ENCODE data around the gene TNFAIP8. TPM values are rescaled to one million over a fixed set of nuclear protein-coding genes. Genes with fewer than 3 reads are reported as not detected.

The TNFAIP8 gene
- total RNA-seq, 1 experiment from 2014 or later: 24.1 TPM

DNA sequence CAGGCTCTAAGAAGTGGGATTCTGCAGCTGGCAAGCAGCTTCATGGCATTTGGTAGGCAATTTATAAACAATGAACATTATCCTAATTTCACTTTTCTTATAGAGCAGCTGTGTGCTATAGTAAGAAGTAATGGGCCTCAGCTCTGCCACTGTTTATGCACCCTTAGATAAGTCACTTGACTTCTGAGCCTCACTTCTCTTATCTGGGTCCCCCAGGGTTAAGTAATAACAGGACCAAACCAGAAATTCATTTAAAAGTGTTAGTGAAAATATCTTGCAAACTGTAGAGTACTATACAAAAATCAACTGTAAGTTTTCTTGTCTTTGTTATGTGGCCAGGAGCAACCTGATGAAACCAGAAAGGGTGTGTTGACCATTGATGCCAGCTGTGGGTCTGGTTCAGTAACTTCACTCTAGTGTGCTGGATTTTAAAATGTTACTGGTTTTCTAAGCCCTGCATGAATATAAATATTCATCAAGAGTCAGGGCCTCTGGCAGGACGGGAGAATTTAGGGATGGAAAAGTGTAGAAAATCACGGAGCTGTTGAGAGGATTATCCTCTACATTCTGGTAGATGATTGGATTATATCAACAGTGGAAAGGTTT lies 24.2 kb downstream of the TNFAIP8 start:
- Mint-ChIP-seq H3K4me3 (no peak overlapping the region), H3K4me1 (peaks cover 31% of the 10 kb centered on the region), H3K36me3 (no peaks in the 10 kb centered on the region), H3K27ac (no peak overlapping the region; the same call in 1 of the 2 replicates), H3K9me3 (no peaks in the 10 kb centered on the region), H3K27me3 (ENCODE audit: low read depth) (no peaks in the 10 kb centered on the region)
- CTCF ChIA-PET: interaction anchor here (0.9 to 3.3 kb wide), 2 partner anchors 32 to 392 kb away, joined by 3 to 11 read pairs; partner anchors contain the start of gene DTWD2
- ATAC-seq: no peak
- no peak for DNase-seq (ENCODE audit: low spot score)
- POLR2A ChIA-PET: no interaction called here
- TF ChIP-seq NFATC4 (CRISPR knock-in tag; IDR thresholded peaks at IDR 0.05) (no peak), JUN (CRISPR knock-in tag; IDR thresholded peaks at IDR 0.05) (no peak), IRF2 (CRISPR knock-in tag; IDR thresholded peaks at IDR 0.05; ENCODE audit: borderline replicate concordance, low read depth) (no peak), FOXK1 (CRISPR knock-in tag; IDR thresholded peaks at IDR 0.05) (no peak), PRRX2 (CRISPR knock-in tag; IDR thresholded peaks at IDR 0.05) (no peak)
- TF ChIP-seq, protein P1, sequence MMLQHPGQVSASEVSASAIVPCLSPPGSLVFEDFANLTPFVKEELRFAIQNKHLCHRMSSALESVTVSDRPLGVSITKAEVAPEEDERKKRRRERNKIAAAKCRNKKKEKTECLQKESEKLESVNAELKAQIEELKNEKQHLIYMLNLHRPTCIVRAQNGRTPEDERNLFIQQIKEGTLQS (CRISPR knock-in tag; conservative IDR thresholded peaks at IDR 0.05): no peak
- TF ChIP-seq, protein P2, sequence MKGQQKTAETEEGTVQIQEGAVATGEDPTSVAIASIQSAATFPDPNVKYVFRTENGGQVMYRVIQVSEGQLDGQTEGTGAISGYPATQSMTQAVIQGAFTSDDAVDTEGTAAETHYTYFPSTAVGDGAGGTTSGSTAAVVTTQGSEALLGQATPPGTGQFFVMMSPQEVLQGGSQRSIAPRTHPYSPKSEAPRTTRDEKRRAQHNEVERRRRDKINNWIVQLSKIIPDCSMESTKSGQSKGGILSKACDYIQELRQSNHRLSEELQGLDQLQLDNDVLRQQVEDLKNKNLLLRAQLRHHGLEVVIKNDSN (CRISPR knock-in tag; IDR thresholded peaks at IDR 0.05): no peak
- TF ChIP-seq, protein P3, sequence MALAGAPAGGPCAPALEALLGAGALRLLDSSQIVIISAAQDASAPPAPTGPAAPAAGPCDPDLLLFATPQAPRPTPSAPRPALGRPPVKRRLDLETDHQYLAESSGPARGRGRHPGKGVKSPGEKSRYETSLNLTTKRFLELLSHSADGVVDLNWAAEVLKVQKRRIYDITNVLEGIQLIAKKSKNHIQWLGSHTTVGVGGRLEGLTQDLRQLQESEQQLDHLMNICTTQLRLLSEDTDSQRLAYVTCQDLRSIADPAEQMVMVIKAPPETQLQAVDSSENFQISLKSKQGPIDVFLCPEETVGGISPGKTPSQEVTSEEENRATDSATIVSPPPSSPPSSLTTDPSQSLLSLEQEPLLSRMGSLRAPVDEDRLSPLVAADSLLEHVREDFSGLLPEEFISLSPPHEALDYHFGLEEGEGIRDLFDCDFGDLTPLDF (CRISPR knock-in tag; IDR thresholded peaks at IDR 0.05): no peak

DNA sequence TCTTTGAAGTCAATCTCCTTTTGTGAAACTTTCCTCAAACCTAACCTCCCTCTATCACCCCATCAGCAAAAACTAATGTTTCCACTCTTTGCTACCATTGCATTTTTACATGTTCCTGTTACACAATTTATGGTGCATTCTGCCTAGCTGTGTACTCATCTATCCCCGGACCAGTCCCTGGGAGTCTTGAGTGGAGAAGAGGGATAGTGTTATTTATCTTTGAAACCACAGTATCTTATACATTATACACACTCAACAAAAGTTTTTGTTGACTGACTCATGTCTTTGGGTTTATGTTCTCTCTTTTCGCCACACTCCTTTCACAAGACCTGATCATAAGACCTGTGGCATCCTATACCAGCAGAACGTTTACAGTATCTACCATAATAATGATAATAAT lies 26.4 kb downstream of the TNFAIP8 start:
- Mint-ChIP-seq H3K36me3 (no peaks in the 10 kb centered on the region), H3K4me1 (peaks cover 49% of the 10 kb centered on the region), H3K27me3 (ENCODE audit: low read depth) (no peaks in the 10 kb centered on the region), H3K27ac (no peak overlapping the region), H3K4me3 (no peak overlapping the region), H3K9me3 (no peaks in the 10 kb centered on the region)
- DNase-seq (ENCODE audit: low spot score) (no peak), ATAC-seq (no peak)
- POLR2A ChIA-PET: no interaction called here
- CTCF ChIA-PET: no interaction called here
- TF ChIP-seq, protein P2 (CRISPR knock-in tag; IDR thresholded peaks at IDR 0.05): no peak
- TF ChIP-seq RORB (CRISPR knock-in tag; IDR thresholded peaks at IDR 0.05) (no peak), SMAD3 (CRISPR knock-in tag; IDR thresholded peaks at IDR 0.05; ENCODE audit: borderline replicate concordance) (no peak), ZNF317 (CRISPR knock-in tag; IDR thresholded peaks at IDR 0.05; ENCODE audit: borderline replicate concordance, low read depth) (no peak), ATF1 (CRISPR knock-in tag; IDR thresholded peaks at IDR 0.05) (no peak)
- TF ChIP-seq, protein P4, sequence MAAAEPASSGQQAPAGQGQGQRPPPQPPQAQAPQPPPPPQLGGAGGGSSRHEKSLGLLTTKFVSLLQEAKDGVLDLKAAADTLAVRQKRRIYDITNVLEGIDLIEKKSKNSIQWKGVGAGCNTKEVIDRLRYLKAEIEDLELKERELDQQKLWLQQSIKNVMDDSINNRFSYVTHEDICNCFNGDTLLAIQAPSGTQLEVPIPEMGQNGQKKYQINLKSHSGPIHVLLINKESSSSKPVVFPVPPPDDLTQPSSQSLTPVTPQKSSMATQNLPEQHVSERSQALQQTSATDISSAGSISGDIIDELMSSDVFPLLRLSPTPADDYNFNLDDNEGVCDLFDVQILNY (CRISPR knock-in tag; IDR thresholded peaks at IDR 0.05): no peak
- TF ChIP-seq, protein P5, sequence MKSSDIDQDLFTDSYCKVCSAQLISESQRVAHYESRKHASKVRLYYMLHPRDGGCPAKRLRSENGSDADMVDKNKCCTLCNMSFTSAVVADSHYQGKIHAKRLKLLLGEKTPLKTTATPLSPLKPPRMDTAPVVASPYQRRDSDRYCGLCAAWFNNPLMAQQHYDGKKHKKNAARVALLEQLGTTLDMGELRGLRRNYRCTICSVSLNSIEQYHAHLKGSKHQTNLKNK (CRISPR knock-in tag; IDR thresholded peaks at IDR 0.05): no peak
- TF ChIP-seq, protein P6, sequence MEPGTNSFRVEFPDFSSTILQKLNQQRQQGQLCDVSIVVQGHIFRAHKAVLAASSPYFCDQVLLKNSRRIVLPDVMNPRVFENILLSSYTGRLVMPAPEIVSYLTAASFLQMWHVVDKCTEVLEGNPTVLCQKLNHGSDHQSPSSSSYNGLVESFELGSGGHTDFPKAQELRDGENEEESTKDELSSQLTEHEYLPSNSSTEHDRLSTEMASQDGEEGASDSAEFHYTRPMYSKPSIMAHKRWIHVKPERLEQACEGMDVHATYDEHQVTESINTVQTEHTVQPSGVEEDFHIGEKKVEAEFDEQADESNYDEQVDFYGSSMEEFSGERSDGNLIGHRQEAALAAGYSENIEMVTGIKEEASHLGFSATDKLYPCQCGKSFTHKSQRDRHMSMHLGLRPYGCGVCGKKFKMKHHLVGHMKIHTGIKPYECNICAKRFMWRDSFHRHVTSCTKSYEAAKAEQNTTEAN (CRISPR knock-in tag; IDR thresholded peaks at IDR 0.05): no peak
- TF ChIP-seq, protein P7, sequence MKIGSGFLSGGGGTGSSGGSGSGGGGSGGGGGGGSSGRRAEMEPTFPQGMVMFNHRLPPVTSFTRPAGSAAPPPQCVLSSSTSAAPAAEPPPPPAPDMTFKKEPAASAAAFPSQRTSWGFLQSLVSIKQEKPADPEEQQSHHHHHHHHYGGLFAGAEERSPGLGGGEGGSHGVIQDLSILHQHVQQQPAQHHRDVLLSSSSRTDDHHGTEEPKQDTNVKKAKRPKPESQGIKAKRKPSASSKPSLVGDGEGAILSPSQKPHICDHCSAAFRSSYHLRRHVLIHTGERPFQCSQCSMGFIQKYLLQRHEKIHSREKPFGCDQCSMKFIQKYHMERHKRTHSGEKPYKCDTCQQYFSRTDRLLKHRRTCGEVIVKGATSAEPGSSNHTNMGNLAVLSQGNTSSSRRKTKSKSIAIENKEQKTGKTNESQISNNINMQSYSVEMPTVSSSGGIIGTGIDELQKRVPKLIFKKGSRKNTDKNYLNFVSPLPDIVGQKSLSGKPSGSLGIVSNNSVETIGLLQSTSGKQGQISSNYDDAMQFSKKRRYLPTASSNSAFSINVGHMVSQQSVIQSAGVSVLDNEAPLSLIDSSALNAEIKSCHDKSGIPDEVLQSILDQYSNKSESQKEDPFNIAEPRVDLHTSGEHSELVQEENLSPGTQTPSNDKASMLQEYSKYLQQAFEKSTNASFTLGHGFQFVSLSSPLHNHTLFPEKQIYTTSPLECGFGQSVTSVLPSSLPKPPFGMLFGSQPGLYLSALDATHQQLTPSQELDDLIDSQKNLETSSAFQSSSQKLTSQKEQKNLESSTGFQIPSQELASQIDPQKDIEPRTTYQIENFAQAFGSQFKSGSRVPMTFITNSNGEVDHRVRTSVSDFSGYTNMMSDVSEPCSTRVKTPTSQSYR (CRISPR knock-in tag; IDR thresholded peaks at IDR 0.05): no peak
- TF ChIP-seq, protein P8, sequence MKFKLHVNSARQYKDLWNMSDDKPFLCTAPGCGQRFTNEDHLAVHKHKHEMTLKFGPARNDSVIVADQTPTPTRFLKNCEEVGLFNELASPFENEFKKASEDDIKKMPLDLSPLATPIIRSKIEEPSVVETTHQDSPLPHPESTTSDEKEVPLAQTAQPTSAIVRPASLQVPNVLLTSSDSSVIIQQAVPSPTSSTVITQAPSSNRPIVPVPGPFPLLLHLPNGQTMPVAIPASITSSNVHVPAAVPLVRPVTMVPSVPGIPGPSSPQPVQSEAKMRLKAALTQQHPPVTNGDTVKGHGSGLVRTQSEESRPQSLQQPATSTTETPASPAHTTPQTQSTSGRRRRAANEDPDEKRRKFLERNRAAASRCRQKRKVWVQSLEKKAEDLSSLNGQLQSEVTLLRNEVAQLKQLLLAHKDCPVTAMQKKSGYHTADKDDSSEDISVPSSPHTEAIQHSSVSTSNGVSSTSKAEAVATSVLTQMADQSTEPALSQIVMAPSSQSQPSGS (CRISPR knock-in tag; IDR thresholded peaks at IDR 0.05; ENCODE audit: borderline replicate concordance, low read depth): no peak
- TF ChIP-seq, protein P9, sequence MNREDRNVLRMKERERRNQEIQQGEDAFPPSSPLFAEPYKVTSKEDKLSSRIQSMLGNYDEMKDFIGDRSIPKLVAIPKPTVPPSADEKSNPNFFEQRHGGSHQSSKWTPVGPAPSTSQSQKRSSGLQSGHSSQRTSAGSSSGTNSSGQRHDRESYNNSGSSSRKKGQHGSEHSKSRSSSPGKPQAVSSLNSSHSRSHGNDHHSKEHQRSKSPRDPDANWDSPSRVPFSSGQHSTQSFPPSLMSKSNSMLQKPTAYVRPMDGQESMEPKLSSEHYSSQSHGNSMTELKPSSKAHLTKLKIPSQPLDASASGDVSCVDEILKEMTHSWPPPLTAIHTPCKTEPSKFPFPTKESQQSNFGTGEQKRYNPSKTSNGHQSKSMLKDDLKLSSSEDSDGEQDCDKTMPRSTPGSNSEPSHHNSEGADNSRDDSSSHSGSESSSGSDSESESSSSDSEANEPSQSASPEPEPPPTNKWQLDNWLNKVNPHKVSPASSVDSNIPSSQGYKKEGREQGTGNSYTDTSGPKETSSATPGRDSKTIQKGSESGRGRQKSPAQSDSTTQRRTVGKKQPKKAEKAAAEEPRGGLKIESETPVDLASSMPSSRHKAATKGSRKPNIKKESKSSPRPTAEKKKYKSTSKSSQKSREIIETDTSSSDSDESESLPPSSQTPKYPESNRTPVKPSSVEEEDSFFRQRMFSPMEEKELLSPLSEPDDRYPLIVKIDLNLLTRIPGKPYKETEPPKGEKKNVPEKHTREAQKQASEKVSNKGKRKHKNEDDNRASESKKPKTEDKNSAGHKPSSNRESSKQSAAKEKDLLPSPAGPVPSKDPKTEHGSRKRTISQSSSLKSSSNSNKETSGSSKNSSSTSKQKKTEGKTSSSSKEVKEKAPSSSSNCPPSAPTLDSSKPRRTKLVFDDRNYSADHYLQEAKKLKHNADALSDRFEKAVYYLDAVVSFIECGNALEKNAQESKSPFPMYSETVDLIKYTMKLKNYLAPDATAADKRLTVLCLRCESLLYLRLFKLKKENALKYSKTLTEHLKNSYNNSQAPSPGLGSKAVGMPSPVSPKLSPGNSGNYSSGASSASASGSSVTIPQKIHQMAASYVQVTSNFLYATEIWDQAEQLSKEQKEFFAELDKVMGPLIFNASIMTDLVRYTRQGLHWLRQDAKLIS (CRISPR knock-in tag; IDR thresholded peaks at IDR 0.05; ENCODE audit: borderline replicate concordance): no peak

All from WTC11 (cell line).